Activated CD4-positive, CD25-positive, alpha-beta regulatory T cell treated with anti-CD3 and anti-CD28 coated beads, Interleukin-2, amount 50 U/mL, for 24 hours (primary cell): ENCODE measurements around the gene SYT7.
A peak's percentile ranks its signal among the peaks of the same experiment; 100 is the strongest.

Source experiments
- ATAC-seq, 2 donors: fragments of 150-1000 bp; cut with Tn5 transposase; one replicate each; pipeline ENCODE4 v1.10.0; 2021; ENCODE audit warnings: mild to moderate bottlenecking in 1 of 2, moderate library complexity in 1 of 2

The SYT7 gene

GRCh38 chr11:61515686-61516085 lies 65.2 kb downstream of the SYT7 start:
- ATAC-seq, result no peak

DNA sequence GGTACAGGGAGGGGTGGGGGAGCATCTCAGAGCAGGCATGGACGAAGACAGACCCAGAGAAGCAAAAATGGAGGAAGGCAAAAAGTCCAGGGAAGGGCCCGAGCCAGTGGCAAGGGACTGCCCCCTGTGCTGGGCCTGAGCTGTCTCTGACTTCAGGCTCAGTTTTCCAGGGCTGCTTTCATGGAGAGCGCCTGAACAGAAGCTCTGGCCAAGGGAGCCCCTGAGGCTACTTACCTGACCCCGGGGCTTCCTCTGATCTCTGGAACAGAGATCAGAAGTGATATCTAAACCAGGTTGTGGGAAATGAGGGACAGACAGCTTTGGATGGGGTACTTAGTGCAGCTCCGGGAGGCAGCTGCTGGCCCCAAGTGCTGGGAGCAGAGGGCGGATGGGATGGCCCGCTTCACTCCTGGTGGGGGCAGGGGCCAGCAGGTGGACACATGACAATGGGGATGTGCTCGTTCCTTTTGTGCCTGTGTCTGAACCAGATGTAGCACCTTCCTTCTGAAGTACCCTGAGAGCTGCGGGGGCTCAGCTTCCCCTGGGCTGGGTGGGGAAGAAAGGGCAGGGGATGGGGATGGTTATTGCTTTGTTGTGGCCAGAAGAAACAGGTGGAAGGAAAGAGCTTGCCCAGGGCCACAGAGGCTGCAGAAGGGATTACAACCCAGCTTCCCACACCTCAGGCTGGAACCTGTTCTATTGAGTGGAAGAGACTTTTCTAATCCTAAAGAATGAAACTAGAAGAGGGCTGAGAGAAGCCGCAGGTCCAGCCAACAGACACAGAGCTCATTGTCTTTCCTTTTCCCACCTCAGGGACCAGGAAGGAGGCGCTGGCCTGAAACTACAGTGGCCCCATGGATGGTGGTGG lies 66.6 kb downstream of the SYT7 start:
- ATAC-seq, result no peak

GRCh38 chr11:61513143-61513765 lies 67.6 kb downstream of the SYT7 start:
- no peak for ATAC-seq

DNA sequence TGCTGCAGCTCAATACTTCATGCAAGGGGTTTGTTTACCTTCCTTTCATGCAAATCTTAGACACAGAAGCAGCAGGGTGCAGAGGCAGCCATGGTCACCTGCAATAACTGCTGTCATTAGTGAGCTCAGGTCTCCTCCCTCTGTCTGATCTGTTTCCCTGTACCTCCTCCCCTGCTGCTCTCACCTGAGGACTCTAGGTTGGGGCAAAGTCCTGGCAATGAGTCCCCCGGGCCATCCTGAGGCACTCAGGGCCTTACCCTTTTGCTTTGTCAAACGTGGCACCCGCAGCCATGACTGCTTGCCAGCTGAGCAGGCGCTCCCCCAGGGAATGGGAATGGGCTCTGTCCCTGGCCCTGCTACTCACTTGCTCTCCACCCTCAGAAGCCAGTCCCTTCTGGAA lies 68.4 kb downstream of the SYT7 start:
- no peak for ATAC-seq

DNA sequence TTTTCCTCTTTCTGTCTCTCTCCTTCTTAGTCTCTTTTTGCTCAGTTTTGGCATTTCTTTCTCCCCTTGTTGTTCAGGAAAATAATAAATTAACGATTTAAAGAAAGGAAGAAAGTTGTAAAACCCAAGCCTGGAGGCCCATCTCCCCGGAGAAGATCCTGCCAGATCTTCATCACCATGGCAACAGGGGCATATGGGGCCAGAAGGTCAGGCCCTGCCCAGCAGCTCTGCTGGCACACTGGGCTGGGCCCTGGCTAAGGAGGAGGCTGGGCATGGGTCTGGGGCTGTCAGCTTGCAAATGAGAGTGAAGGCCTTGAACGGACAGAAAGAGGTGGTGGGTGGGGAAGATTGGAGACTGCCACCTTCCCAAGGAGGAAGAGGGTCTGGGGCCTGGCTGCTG lies 69.5 kb downstream of the SYT7 start:
- no peak for ATAC-seq

- no peak for ATAC-seq
Measured at GRCh38 chr11:61510974-61511373, 69.9 kb downstream of the SYT7 start.

DNA sequence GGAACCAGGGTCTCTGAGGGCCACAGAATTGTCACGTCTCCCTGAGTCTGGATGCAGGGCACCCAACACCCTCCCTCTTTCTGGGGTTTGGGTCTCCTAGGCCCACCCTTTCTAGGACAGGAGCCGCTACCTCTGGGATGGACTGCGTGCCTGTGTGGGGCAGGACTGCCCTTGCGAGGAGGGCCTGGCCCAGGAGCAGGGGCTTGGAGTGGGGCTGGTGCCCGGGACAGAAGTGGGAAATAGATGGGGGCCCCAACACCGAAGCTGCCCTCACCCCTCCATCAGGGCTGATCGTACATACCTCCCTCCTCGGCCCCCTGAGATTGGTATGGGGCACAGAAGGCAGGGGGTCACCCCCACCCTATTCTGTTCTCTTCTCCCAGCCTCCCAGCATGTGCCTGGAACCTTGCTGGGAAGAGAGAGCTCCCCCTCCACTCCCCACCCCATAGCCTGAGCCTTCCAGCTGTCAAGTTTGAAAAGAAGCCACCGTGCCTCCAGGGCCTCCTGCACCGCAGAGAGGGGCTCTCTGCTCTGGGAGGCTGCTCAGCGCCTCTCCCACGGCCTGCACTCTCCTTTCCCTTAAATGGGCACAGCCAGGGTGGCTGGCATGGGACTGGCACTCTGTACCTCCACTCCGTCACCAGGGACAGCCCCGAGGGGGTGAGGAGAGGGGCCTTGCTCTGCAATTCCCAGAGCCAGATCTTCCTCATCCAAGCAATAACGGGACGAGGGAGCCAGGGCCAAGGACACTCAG lies 70.5 kb downstream of the SYT7 start:
- no peak for ATAC-seq

DNA sequence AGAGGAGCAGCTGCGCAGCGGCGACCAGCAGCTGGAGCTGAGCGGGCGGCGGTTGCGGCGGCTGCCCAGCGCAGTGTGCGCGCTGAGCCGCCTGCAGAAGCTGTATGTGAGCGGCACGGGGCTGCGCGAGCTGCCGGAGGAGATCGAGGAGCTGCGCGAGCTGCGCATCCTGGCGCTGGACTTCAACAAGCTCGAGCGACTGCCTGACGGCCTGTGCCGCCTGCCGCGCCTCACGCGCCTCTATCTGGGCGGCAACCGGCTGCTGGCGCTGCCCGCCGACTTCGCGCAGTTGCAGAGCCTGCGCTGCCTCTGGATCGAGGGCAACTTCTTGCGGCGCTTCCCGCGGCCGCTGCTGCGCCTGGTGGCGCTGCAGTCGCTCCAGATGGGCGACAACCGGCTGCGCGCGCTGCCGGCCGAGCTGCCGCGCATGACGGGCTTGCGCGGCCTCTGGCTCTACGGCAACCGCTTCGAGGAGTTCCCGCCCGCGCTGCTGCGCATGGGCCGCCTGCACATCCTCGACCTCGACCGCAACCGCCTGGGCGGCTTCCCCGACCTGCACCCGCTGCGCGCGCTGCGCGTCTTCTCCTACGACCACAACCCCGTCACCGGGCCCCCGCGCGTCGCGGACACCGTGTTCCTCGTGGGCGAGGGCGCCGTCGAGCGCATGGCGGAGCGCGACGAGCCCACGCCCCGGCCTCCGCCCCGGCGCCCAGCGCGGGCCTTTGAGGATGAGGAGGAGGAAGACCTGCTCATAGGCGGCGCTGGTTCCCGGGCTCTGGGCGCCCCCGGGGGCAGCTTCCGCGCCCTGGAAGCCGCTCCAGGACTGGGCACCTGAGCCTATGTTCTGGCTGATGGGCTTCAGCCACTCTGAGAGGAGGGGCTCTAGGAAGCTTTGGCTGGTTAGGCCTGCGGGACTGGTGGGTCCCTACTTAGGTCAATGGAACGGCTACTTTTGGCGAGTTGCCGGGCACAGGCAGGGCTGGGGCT lies 71.5 kb downstream of the SYT7 start:
- ATAC-seq, result peak; percentile 78 to 81

GRCh38 chr11:61507962-61508861 lies 72.7 kb downstream of the SYT7 start, which contains the start of gene LRRC10B:
Gene LRRC10B (plus strand): TSS chr11:61508749. CDS start chr11:61508999, 250 bp downstream.
- ATAC-seq, result no peak

DNA sequence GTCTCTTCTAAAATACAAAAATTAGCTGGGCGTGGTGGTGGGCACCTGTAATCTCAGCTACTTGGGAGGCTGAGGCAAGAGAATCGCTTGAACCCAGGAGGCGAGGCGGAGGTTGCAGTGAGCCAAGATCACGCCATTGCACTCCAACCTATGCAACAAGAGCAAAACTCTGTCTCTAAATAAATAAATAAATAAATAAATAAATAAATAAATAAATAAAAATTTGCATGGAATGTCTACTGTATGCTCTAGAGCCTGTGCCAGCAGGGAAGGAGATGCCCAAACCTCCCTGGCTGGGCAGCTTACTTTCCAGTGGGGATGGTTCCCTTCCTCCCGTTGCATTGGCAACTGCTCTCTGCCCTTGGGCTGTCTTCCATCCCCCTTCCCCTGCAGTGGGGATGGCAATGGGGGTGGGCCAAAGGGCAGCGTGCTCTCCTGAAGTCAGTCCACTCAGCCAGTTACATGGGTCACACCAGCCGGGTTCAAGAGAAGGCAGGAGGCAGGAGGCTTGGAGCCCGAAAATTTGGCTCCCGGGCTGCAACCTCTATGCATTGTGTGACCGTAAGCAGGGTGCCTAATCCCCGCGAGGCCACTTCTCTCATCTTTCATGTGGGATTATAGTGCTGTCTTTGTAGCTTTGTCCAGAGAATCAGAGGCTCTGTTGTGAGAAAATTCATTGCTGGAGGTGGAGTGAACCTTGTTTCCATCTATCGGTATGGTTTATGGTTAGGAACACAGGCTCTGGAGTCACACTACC lies 73.7 kb downstream of the SYT7 start:
- ATAC-seq, result no peak

GRCh38 chr11:61505640-61506155 lies 75.2 kb downstream of the SYT7 start:
- no peak for ATAC-seq

GRCh38 chr11:61505106-61505505 lies 75.8 kb downstream of the SYT7 start:
- no peak for ATAC-seq

DNA sequence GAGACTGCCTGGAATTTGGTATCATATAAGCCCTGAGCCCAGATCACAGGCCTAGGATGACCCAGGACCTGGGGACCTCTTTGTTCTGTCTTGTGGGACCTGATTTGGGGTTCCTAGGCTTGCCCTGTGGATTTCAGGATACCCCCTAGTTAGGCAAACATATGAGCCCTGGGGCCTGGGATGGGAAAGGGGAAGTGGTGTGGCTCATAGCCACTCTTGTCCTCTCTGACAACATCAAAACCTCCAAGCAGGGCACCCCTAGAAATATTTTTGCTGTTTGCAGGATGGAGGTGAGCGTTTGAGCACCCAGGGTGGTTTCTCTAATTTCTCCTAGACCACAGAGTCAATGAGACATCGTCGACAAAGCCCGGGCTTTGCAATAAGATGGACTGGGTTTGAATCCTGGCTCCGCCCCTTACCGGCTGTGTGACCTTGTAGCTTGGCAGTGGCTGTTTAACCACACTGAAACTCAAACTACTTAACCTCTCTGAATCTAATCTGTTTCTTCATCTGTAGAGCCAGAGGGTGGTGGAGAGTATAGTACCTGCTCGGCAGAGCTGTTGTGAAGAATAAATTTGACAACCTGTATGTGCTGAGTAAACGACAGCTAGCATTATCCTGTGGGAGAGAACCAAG lies 77.6 kb downstream of the SYT7 start:
- ATAC-seq, result no peak

GRCh38 chr11:61502522-61502921 lies 78.4 kb downstream of the SYT7 start:
- no peak for ATAC-seq

DNA sequence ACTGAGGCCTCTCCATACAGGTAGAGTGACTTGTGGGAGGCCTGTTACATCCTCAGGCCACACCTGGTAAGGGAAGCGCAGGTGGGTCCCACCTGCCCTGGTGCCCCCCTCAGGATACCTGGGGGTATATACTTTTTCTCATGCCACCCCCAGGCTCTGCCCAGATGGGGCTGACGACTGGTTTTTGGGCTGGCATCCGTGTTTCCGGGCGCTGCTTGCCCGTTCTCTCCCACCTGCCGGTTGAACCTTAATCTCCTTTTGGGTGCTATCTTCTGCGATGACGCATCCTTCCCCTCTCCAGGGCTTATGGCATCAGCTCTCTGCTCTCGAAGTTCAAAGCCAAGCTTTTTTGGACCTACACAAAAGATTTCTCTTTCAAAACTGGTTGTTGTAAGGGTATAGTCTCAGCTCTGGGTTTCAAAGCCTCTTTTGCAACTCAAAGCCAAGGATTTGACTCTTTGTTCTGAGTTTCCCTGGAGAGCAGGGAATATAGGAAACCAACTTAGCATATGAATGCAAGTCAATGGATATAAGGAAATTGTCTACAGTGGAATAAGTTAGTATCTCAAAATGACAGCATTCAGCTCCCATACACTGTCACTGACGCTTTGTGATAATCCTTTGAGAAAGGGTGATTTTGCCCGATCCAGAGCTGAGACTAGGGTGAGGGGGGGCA lies 80.9 kb downstream of the SYT7 start:
- ATAC-seq, result no peak

DNA sequence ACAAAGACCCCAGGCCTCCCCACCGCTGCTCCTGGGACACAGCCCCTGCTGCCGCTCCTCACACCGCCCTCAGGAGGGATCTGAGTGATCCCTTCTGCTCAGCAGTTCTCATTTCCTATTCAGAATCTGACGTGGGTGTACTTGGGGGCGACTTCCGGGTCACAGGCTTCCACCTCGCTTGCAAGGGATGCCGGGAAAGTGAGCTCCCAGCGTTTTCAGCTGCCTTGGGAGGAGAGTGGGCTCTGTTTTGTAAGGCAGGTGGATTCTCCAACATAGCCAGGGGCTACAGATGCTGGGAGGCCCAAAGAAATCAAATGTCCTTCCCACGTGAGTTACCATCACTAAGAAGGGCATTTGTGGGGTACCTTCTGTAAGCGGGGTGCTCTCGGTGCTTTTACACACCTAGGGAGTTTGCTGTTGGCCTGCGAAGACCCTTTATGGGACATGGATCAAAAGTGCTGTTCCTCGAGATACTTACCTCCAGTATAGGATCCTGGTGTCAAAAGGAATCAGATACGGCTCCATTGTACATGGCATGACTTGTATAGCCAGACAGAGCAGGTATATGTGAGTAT lies 82.0 kb downstream of the SYT7 start:
- no peak for ATAC-seq

DNA sequence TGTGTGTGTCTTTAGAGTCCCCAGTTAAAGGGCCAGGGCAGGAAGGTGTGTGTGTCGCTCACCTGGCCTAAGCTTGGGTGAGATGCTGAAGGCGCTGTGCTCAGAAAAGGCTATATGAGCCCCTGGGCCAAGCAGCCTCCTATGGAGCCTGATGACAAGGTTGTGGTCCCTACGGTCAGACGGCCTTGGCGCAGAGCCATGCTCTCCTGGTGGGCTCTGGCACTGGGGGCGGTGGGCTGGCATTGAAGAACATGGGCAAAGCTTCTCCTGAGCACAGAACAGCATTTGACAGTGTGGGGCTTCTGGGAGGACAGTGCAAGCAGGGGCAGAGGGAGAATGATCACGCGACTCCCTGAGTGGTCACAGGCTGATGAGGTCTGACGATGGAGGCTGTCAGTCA lies 83.0 kb downstream of the SYT7 start:
- ATAC-seq, result no peak

DNA sequence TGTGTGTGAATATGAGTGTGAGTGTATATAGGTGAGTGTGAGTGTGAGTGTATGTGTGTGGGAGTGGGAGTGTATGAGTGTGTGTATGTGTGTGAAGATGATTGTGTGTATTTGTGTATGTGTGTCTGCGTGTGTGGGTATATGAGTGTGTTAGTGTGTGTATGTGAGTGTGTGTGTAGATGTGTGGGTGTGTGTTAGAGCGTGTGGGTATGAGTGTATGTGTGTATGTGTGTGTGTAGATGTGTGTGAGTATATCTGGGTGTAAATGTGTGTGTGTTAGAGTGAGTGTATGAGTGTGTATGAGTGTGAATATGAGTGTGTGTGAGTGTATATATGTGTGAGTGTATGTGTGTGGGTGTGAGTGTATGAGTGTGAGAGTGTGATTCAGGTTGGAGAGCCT lies 83.4 kb downstream of the SYT7 start:
- no peak for ATAC-seq
